K562 (cell line): ENCODE measurements around the gene SPTSSA. TPM values are rescaled to one million over a fixed set of nuclear protein-coding genes. Genes with fewer than 3 reads are reported as not detected.

Experiments
- ATAC-seq: fragments of 200-7000 bp; cut with Tn5 transposase; 3 replicates; pipeline ENCODE4 v1.9.1; 2020; ENCODE audit warnings: moderate library complexity
- BruUV-seq: library from RNA; stranded (reverse); fragments of 400-500 nt; replicated peaks from 2 replicates; lab custom pipeline; 2021; lab: Mats Ljungman, UMichigan
- CTCF ChIA-PET: fragments of 300-600 bp; formaldehyde crosslinking; extraction: SDS; loops from one replicate; lab custom pipeline; 2021; ENCODE audit warnings: low intra/inter-chr PET ratio; lab: Yijun Ruan, JAX
- POLR2A ChIA-PET: fragments of 300-600, 350-650 bp; sonication (Branson Sonifier 250); formaldehyde crosslinking; extraction: SDS; loops from one replicate; lab custom pipeline; 2021; ENCODE audit warnings: antibody characterized with exemption, inconsistent platforms; lab: Yijun Ruan, JAX
- DNase-seq, 4 experiments: peaks; one replicate each; pipeline versions ENCODE4 v3.0.0 to v3.0.0-alpha.2; 2011 to 2018; ENCODE audit warnings: low spot score in 3 of 4, mixed read lengths in 3 of 4; ENCODE audit errors: extremely low read depth in 1 of 4
- FAIRE-seq: peaks from 2 replicates; lab custom pipeline; 2011; peaks lifted over from hg19 to GRCh38; lab: Jason Lieb, UNC
- H2AFZ ChIP-seq: 2 replicates; pipeline ENCODE4 v1.6.0; 2011; ENCODE audit warnings: low read depth, low read length, control low read depth, inconsistent platforms
- H3K27ac ChIP-seq: fragments of 200-600 bp; 3 replicates; pipeline ENCODE4 v1.8.0; 2011; ENCODE audit warnings: low read depth, mild to moderate bottlenecking, control low read depth, inconsistent platforms, low read length, moderate library complexity, mixed read lengths; ENCODE audit errors: extremely low read depth
- H3K27me3 ChIP-seq, 2 experiments: fragments of 300-600 bp in 1 of 2; 2 replicates in 1 of 2; 3 replicates in 1 of 2; pipeline versions ENCODE4 v1.6.0 to v1.8.0; 2011; ENCODE audit warnings: inconsistent platforms in 2 of 2, low read length in 2 of 2, mild to moderate bottlenecking in 1 of 2, mixed read lengths in 1 of 2, moderate library complexity in 1 of 2; ENCODE audit not compliant: control insufficient read depth in 2 of 2, insufficient read depth in 2 of 2
- H3K36me3 ChIP-seq: fragments of 300-600 bp; 3 replicates; pipeline ENCODE4 v1.8.0; 2011; ENCODE audit warnings: mild to moderate bottlenecking, low read length, inconsistent platforms; ENCODE audit not compliant: control insufficient read depth, insufficient read depth
- H3K4me1 ChIP-seq, 2 experiments: fragments of 200-600 bp in 1 of 2; replicated peaks in 1 of 2; 2 replicates in 1 of 2; 3 replicates in 1 of 2; pipeline versions ENCODE4 v1.5.1 to v1.8.0; 2011; ENCODE audit warnings: inconsistent platforms in 2 of 2, low read length in 2 of 2, mild to moderate bottlenecking in 1 of 2, mixed read lengths in 1 of 2, moderate library complexity in 1 of 2; ENCODE audit not compliant: control insufficient read depth in 2 of 2, insufficient read depth in 2 of 2
- H3K4me2 ChIP-seq: 2 replicates; pipeline ENCODE4 v1.6.1; 2011; ENCODE audit warnings: low read length, control low read depth, inconsistent platforms, mixed read lengths; ENCODE audit not compliant: insufficient read depth
- H3K4me3 ChIP-seq: fragments of 200-600 bp; sonication (generic), shearing (Covaris generic); 2 replicates; pipeline ENCODE4 v1.5.1; 2016; ENCODE audit warnings: control low read depth, inconsistent platforms
- H3K79me2 ChIP-seq: fragments of 200-600 bp; 3 replicates; pipeline ENCODE4 v1.8.0; 2011; ENCODE audit warnings: low read length, inconsistent platforms; ENCODE audit not compliant: control insufficient read depth, insufficient read depth
- H3K9ac ChIP-seq, 2 experiments: 2 replicates each; pipeline versions ENCODE4 v1.6.0 to v1.6.1; 2011; ENCODE audit warnings: low read depth in 2 of 2, low read length in 2 of 2, control low read depth in 1 of 2, inconsistent platforms in 1 of 2, mild to moderate bottlenecking in 1 of 2, mixed read lengths in 1 of 2; ENCODE audit not compliant: insufficient read depth in 1 of 2
- H3K9me1 ChIP-seq: one replicate; pipeline ENCODE4 v1.6.0; 2011; ENCODE audit warnings: inconsistent platforms, mild to moderate bottlenecking, low read length, moderate library complexity; ENCODE audit not compliant: control insufficient read depth, insufficient read depth
- H3K9me3 ChIP-seq: replicated peaks from 2 replicates; pipeline ENCODE4 v1.5.1; 2011; ENCODE audit warnings: low read depth, low read length, inconsistent platforms; ENCODE audit not compliant: control insufficient read depth, insufficient read depth
- H4K20me1 ChIP-seq: replicated peaks from 2 replicates; pipeline ENCODE4 v1.6.1; 2011; ENCODE audit warnings: low read length, inconsistent platforms, mixed read lengths; ENCODE audit not compliant: control insufficient read depth, insufficient read depth
- HMBOX1 ChIP-seq: sonication (generic); IDR thresholded peaks from 2 replicates; pipeline ENCODE4 v1.6.1; 2016
- NR2C2 ChIP-seq, 2 experiments: fragments of 200-800 bp in 1 of 2; sonication (Bioruptor generic) in 1 of 2; sonication (generic) in 1 of 2; formaldehyde crosslinking in 1 of 2; IDR thresholded peaks; 2 replicates each; pipeline versions ENCODE4 v1.6.1 to v1.8.0; 2016 to 2022; ENCODE audit warnings: mild to moderate bottlenecking in 1 of 2, missing compliant biosample characterization in 1 of 2, missing genetic modification characterization in 1 of 2, missing genetic modification reagents in 1 of 2
- ZBTB34 ChIP-seq: fragments of 250-450 bp; sonication (Bioruptor Pico); IDR thresholded peaks from 2 replicates; pipeline ENCODE4 v1.8.0; 2021; ENCODE audit warnings: mild to moderate bottlenecking, moderate library complexity
- ZBTB40 ChIP-seq, 2 experiments: fragments of 450-650 bp in 1 of 2; sonication (generic) in 1 of 2; formaldehyde crosslinking in 1 of 2; IDR thresholded peaks; 2 replicates each; pipeline versions ENCODE4 v1.7.1 to v1.9.0; 2016 to 2022; ENCODE audit warnings: inconsistent platforms in 1 of 2, mild to moderate bottlenecking in 1 of 2, missing genetic modification reagents in 1 of 2
- ZBTB7A ChIP-seq: IDR thresholded peaks from 2 replicates; pipeline ENCODE4 v1.6.1; 2011; ENCODE audit warnings: low read depth, mild to moderate bottlenecking, low read length, moderate library complexity, borderline replicate concordance; ENCODE audit not compliant: control insufficient read depth
- WGBS: fragments of 100-300 bp; shearing (Covaris generic); methylation state at CpG from one replicate; pipeline ENCODE4 v1.1.6; 2016; ENCODE audit warnings: low coverage, mixed read lengths; ENCODE audit not compliant: insufficient coverage; ENCODE audit errors: missing lambda C conversion rate; 5-methylcytosine and 5-hydroxymethylcytosine counted together
- in situ Hi-C: fragments of 300-500 bp; cut with MboI; formaldehyde crosslinking; loops from 4 replicates; pipeline ENCODE4 v1.15.0; 2018; ENCODE audit warnings: inconsistent platforms, mixed read lengths
- intact Hi-C: fragments of 100-400 bp; cut with micrococcal nuclease; formaldehyde crosslinking; loops from 2 replicates; pipeline ENCODE4 v1.14.2; 2022
- polyA plus RNA-seq, 8 experiments: library from polyadenylated mRNA; depleted of rRNA in 4 of 8; stranded (reverse) in 5 of 8; unstranded in 3 of 8; fragments of >200 nt; fragmentation: Nextera tagmentation in 2 of 8; fragmentation: Illumina TruSeq in 1 of 8; extraction: Ambion mirVana in 2 of 8; extraction: Trizol in 1 of 8; gene quantifications; 2 replicates each; pipeline versions ENCODE4 v1.2.1 to v1.2.3, GENCODE V29; 2011 to 2014; ENCODE audit warnings: inconsistent platforms in 1 of 8, missing spikeins in 1 of 8
- total RNA-seq, 7 experiments: library from RNA; depleted of rRNA in 6 of 7; stranded (reverse); fragments of >200 nt in 6 of 7; fragmentation: Illumina TruSeq in 2 of 7; extraction: Trizol in 2 of 7; gene quantifications; 2 replicates each; pipeline versions ENCODE4 v1.2.1 to v1.2.3, GENCODE V29; 2011 to 2021; ENCODE audit warnings: low replicate concordance in 1 of 7

Gene SPTSSA
- total and polyA plus RNA-seq, 9 of the 15 experiments (the other 6 are each of a cell fraction or from before 2014, with no cell fraction given): 6.8 to 35.7 (median 22.0) TPM

- Histone ChIP-seq H3K27me3 (no peaks in the 10 kb centered on the region), H3K9me1 (no peaks in the 10 kb centered on the region), H3K4me3 (peak overlapping the region; percentile 84), H3K36me3 (peaks cover 5% of the 10 kb centered on the region; the same call in 1 of the 3 replicates), H3K9me3 (no peaks in the 10 kb centered on the region), H3K9ac (peak overlapping the region; percentile 67 to 85), H3K27ac (peak overlapping the region; percentile 81), H3K4me2 (peak overlapping the region; percentile 85), H3K79me2 (peaks cover 47% of the 10 kb centered on the region), H4K20me1 (no peaks in the 10 kb centered on the region), H3K4me1 (peaks cover 12 to 32% of the 10 kb centered on the region in 2 experiments), H2AFZ (peak overlapping the region; percentile 76; the same call in 1 of the 2 replicates)
- ATAC-seq (peak; percentile 67), FAIRE-seq (peak; percentile 71), DNase-seq (peak; percentile 35 to 72 (median 60))
- BruUV-seq: TSS peak; percentile 81
- in situ Hi-C loops: no loop called here
- intact Hi-C loops: loop anchor here (5.0 kb wide), 2 partner anchors 36 to 76 kb away; partner anchors contain the start of gene EAPP
- ChIA-PET POLR2A (interaction anchor here (0.6 to 2.2 kb wide), 4 partner anchors 9 to 16 kb away, joined by 5 to 16 read pairs (median 6); no protein-coding TSS in a partner anchor), CTCF (no interaction called here)
- 1% methylated on average over 31 of the region's 45 CpGs for WGBS
- TF ChIP-seq ZBTB34: no peak
- no peak for TF ChIP-seq NR2C2 (CRISPR knock-in tag; IDR thresholded peaks at IDR 0.05)
- peak; percentile 57 for TF ChIP-seq NR2C2 (tag; IDR thresholded peaks at IDR 0.05)
- peak; percentile 75; the same call in 1 of the 2 replicates for TF ChIP-seq HMBOX1
- peak; percentile 24; the same call in 1 of the 2 replicates for TF ChIP-seq ZBTB7A
- 0 out of 2 replicates have a peak, but pooled peaks have one; percentile 11 for TF ChIP-seq ZBTB40 (IDR thresholded peaks at IDR 0.05)
- TF ChIP-seq ZBTB40 (CRISPR knock-in tag; IDR thresholded peaks at IDR 0.05): no peak
These were observed 507 bp downstream of the SPTSSA start for GRCh38 chr14:34461334-34462131.
